ENCODE results near the gene ZNF791.

- TF ChIP-seq CTCF (IDR thresholded peaks at IDR 0.05) (no peak), POLR2A (IDR thresholded peaks at IDR 0.05) (no peak), POLR2AphosphoS5 (IDR thresholded peaks at IDR 0.05) (no peak)
These were observed 12.8 kb downstream of the ZNF791 start for GRCh38 chr19:12623361-12624031.
